ENCODE results near the gene NEK4.

The NEK4 gene

GRCh38 chr3:52770496-52771333 is at the start of gene NEK4 (continued):
- TF ChIP-seq BCL6B (tag by site-specific recombination; IDR thresholded peaks at IDR 0.05) (no peak), SP3 (tag by site-specific recombination; IDR thresholded peaks at IDR 0.05) (peak; percentile 48), ZNF561 (tag by site-specific recombination; IDR thresholded peaks at IDR 0.05; ENCODE audit: borderline replicate concordance) (peak; percentile 20; the same call in 1 of the 2 replicates), ZBTB11 (tag by site-specific recombination; conservative IDR thresholded peaks at IDR 0.05; ENCODE audit: low read depth) (peak; percentile 85), ZNF654 (tag by site-specific recombination; IDR thresholded peaks at IDR 0.05; ENCODE audit: low read depth) (no peak), ZNF10 (tag by site-specific recombination; IDR thresholded peaks at IDR 0.05) (no peak), ZNF777 (tag by site-specific recombination; IDR thresholded peaks at IDR 0.05; ENCODE audit: borderline replicate concordance) (no peak), ZNF19 (tag by site-specific recombination; IDR thresholded peaks at IDR 0.05; ENCODE audit: low read depth) (no peak), EGR2 (tag by site-specific recombination; IDR thresholded peaks at IDR 0.05; ENCODE audit: low read depth) (peak; percentile 44; the same call in 1 of the 2 replicates), ZFP69B (tag by site-specific recombination; IDR thresholded peaks at IDR 0.05) (peak; percentile 73), MZF1 (tag by site-specific recombination; IDR thresholded peaks at IDR 0.05; ENCODE audit: borderline replicate concordance) (no peak), ZNF157 (tag by site-specific recombination; IDR thresholded peaks at IDR 0.05) (no peak), ZNF362 (tag by site-specific recombination; IDR thresholded peaks at IDR 0.05) (no peak), ZNF660 (tag by site-specific recombination; IDR thresholded peaks at IDR 0.05) (peak; percentile 18; the same call in 1 of the 2 replicates), ZNF404 (tag by site-specific recombination; IDR thresholded peaks at IDR 0.05) (no peak), SCRT1 (tag by site-specific recombination; IDR thresholded peaks at IDR 0.05; ENCODE audit: borderline replicate concordance) (no peak), OSR2 (tag by site-specific recombination; IDR thresholded peaks at IDR 0.05) (no peak)

- Histone ChIP-seq H3K9me3 (ENCODE audit: control insufficient read depth, insufficient read depth, low read depth, low read length) (no peaks in the 10 kb centered on the region), H3K4me1 (ENCODE audit: control insufficient read depth, insufficient read depth, low read length) (no peaks in the 10 kb centered on the region), H3K36me3 (ENCODE audit: control insufficient read depth in 2 of 2, insufficient read depth in 1 of 2, low read length in 2 of 2) (peaks cover 0 to 4% of the 10 kb centered on the region in 2 experiments; a peak in 1 of 3 replicates), H3K4me3 (ENCODE audit: low read depth, low read length) (no peak overlapping the region), H3K27ac (ENCODE audit: extremely low read depth, low read depth, low read length) (no peak overlapping the region)
- ChIA-PET POLR2A (no interaction called here), CTCF (interaction anchor here (0.6 to 1.8 kb wide), 5 partner anchors 8 to 65 kb away, joined by 3 to 8 read pairs (median 5); no protein-coding TSS in a partner anchor)
- no peak for TF ChIP-seq ZNF10 (tag by site-specific recombination; IDR thresholded peaks at IDR 0.05)
- TF ChIP-seq ZBTB44 (tag by site-specific recombination; IDR thresholded peaks at IDR 0.05): peak; percentile 68; the same call in 1 of the 2 replicates
- no peak for TF ChIP-seq ZNF274 (IDR thresholded peaks at IDR 0.05; ENCODE audit: low read length)
- no peak for TF ChIP-seq ZNF274 (tag by site-specific recombination; IDR thresholded peaks at IDR 0.05; ENCODE audit: borderline replicate concordance)
- peak; percentile 95 for TF ChIP-seq ZBTB20 (tag by site-specific recombination; IDR thresholded peaks at IDR 0.05)
- TF ChIP-seq KLF9 (tag by site-specific recombination; IDR thresholded peaks at IDR 0.05; ENCODE audit: low read depth): no peak
- TF ChIP-seq GLIS1 (tag by site-specific recombination; IDR thresholded peaks at IDR 0.05): no peak
- TF ChIP-seq ZNF473 (tag by site-specific recombination; IDR thresholded peaks at IDR 0.05): no peak
Observed at GRCh38 chr3:52819936-52820335, 49.2 kb upstream of the NEK4 start.
